Measurements from ENCODE around the gene CCT5.
"Not testable (repeated sequence)": the region's sequence is repeated elsewhere in the genome, so short reads cannot be mapped to it uniquely, and the experiment has no call there.

CCT5 gene

DNA sequence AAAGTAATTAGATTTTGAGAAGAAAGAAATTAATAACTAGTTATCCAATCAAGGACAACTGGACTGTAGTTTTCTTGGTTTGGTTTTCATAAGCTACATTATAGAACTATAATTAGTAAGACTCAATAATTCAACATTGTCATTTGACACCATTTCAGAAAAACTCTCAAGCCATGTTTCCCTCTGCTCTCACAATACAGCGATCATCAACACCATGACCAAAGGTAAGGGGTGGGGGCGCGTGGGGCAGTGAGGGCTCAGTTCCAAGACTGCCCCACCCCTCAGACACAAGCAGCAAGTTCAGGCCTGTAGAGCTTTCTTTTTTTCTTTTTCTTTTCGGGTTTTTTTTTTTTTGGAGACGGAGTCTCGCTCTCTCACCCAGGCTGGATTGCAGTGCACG lies 51.2 kb downstream of the CCT5 start:
- no peak for DNase-seq (ENCODE audit: low read depth in 2 of 2, low spot score in 1 of 2)

- DNase-seq (ENCODE audit: low read depth in 2 of 2, low spot score in 1 of 2) = no peak
Observed at GRCh38 chr5:10301842-10302610, 51.9 kb downstream of the CCT5 start.

DNA sequence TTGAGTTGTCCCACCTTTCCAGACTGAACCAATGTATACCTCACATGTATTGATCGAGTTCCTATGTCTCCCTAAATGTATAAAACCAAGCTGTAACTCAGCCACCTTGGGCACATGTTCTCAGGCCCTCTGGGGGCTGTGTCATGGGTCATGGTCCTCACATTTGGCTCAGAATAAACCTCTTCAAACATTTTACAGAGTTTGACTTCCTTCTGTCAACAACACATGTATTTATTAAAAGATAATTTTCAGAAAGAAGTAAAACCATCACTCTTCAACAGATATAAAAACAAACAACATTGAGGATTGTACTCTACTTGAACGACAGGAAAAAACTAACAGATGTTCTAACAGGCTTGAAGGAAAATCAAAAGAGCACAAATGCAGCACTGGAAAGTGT lies 53.1 kb downstream of the CCT5 start:
- DNase-seq (ENCODE audit: low read depth in 2 of 2, low spot score in 1 of 2) = no peak

- no peak for DNase-seq (ENCODE audit: low read depth in 2 of 2, low spot score in 1 of 2)
Observed at GRCh38 chr5:10303699-10304170, 53.7 kb downstream of the CCT5 start.

GRCh38 chr5:10304932-10305331 lies 54.9 kb downstream of the CCT5 start:
- no peak for DNase-seq (ENCODE audit: low read depth in 2 of 2, low spot score in 1 of 2)

DNA sequence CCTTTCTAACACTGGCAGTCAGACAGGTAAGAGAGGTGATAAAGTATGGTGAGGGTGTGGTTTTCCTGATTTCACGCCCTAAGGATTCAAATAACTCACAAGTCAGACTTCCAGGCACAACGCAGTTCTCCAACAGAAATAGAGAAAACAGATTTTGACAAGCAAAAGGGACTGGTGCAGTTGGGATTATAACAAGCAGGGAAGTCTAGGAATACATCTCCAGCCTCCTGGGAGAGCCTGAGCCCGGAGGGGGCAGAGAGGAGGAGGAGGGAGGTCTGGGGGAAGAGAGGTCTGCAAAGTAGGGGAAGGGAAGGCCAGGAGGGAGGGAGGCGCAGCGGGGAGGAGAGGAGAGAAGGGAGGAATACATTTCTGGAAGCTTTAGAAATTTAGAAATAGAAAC lies 56.0 kb downstream of the CCT5 start:
- DNase-seq (ENCODE audit: low read depth in 2 of 2, low spot score in 1 of 2) = no peak

GRCh38 chr5:10306806-10307205 lies 56.7 kb downstream of the CCT5 start:
- DNase-seq (ENCODE audit: low read depth in 2 of 2, low spot score in 1 of 2) = no peak

DNA sequence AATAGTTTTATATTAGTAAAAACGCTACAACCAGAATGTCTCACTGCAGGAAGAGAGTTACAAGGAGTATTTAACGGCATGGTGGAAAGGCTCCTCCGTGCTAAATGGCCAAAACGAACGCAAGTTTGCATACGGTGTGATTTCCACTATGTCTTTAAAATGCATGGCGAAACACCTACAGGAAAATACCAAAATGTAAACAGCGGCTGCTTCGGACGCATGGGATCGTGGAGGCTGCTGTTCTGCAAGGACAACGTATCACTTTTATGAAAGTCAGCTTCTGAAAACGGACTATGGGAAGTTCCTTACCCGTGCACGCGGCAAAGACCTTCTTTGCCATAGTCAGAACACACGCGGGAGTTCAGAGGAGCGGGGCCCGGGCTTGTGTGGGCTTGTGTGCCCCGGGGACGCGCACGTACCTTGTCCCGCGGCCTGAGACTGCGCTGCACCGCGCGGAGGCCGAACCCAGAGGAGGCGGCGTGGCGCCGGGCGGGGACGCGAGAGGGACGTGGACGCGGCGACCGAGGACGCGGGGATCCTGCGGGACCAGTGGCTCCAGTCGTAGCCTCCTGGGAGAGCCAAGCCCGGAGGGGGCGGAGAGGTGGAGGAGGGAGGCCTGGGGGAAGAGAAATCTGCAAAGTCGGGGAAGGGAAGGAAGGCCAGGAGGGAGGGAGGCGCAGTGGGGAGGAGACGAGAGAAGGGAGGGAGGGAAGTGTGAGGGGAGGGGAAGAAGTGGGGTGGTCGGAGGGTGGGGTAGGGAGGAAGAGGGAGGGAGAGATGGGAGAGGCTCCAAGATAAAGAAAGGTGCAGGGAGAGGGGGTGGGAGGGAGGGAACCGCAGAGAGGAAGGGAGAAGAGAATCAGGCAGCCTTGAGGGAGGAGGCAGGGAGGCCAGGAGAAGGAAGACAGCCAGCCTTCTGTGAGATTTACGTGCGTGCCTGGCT lies 57.4 kb downstream of the CCT5 start, which contains the start of gene CMBL:
Gene CMBL (minus strand): TSS at position 697 of the 943 bp plus-strand sequence. CDS start 17,140 bp downstream, outside the sequence.
- DNase-seq (ENCODE audit: low read depth in 2 of 2, low spot score in 1 of 2) = no peak

DNA sequence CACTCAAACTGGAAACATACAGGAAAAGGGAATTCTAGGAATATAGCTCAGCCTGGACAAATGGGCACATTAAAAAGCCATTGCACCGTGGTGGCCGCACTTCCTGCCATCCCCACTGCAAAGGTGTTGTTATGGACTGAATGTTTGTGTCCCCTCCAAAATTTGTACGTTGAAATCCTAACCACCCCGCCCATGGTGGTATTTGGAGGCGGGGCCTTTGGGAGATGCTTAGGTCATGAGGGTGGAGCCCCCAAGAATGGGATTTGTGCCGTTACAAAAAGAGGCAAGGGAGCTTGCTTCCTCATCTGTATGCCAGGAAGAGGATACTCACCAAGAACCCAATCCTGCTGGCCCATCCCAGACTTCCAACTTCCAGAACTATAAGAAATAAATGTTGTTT lies 58.8 kb downstream of the CCT5 start:
- no peak for DNase-seq (ENCODE audit: low read depth in 2 of 2, low spot score in 1 of 2)

DNA sequence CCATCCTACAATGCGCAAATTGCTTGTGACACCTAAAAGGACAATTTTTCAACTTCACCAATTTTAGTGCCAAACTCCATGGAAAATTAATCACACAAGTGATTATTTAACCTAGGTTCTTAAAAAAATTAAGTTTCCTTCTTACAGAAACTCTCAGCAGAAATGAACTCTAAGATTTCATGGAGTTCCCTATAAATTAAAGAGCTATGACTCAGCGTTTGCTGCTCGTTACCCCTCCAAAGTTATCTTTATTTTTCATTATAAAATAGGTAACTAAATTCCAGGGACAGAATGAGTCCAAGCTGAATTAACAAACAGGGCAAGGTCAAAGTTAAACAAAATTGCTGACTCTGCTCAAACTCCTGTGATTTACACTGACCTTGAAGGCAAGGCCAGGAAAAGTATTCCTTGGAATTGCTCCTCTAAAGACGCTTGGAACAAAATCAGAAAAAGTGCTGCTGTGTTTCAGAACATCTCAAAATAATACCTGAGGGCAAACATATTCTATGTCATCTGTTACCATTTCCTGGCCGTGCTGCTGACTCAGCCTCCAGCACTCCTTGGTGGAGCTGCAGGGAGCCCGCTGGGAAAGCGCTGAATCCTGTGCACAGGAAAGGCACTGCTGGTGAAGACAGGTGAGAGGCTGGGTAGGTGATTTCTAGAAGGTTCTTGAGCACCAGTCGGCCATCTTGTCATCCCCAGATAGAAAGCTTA lies 60.1 kb downstream of the CCT5 start:
- DNase-seq (ENCODE audit: low read depth in 2 of 2, low spot score in 1 of 2) = no peak

DNA sequence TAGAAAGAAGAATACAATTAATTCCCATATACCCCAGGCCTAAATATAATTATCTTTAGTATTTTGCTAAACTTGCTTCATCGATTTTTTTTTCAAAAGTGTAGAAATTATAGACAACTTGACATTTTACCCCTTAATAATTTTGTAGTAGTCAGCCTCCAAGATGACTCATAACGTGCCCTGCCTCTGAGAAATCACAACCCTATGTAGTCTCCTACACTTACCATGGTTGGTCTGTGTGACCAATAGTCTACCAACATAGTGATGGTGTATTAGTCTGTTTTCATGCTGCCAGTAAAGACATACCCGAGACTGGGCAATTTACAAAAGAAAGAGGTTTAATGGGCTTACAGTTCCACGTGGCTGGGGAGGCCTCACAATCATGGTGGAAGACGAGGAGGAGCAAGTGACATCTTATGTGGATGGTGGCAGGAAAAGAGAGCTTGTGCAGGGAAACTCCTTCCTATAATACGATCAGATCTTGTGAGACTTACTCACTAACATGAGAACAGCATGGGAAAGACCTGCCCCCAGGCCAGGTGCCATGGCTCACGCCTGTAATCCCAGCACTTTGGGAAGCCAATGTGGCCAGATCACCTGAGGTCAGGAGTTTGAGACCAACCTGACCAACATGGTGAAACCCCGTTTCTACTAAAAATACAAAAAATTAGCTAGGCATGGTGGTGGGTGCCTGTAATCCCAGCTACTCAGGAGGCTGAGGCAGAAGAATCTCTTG lies 60.9 kb downstream of the CCT5 start:
- not testable (repeated sequence) for DNase-seq (ENCODE audit: low read depth in 2 of 2, low spot score in 1 of 2)

DNA sequence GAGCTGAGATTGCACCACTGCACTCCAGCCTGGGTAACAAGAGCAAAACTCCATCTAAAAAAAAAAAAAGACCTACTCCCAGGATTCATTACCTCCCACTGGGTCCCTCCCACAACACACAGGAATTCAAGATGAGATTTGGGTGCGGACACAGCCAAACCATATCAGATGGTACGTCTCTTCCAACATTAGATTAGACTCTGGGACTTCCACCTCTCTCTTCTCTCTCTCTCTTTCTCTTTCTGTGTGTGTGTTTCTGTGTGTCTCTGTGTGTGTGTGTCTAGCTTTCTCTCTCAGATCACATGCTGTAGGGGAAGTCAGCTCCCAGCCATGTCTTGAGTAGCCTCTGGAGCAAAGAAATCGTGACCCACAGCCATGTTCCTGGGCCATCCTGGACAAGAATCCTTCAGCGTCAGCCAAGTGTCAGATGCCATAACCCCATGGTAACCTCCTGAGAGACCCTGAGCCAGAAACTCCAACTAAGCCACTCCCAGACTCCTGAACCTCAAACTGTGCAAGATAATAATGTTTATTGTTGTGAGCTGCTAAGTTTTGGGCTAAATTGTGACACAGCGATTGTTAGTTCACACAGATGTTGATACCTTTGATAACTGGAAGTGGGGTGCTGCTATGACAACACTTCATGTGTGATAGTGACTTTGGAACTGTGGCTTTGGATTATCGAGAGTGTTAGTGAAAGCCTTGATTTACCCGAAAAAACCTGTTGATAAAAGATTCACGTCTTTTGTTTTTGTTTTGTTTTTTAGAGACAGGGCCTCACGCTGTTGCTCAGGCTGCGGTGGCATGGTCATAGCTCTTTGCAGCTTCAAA lies 61.7 kb downstream of the CCT5 start:
- DNase-seq (ENCODE audit: low read depth in 2 of 2, low spot score in 1 of 2) = no peak

GRCh38 chr5:10315201-10315600 lies 65.1 kb downstream of the CCT5 start:
- no peak for DNase-seq (ENCODE audit: low read depth in 2 of 2, low spot score in 1 of 2)

Data from stimulated activated CD8-positive, alpha-beta memory T cell treated with anti-CD3 and anti-CD28 coated beads, Interleukin-4, amount 100 ng/mL, for 4 hours (primary cell).